Activated CD8-positive, alpha-beta memory T cell treated with anti-CD3 and anti-CD28 coated beads, Interleukin-2, amount 50 U/mL, for 4 hours (primary cell): ENCODE measurements around the gene ADAM23.

Experiments used
- DNase-seq: peaks from one replicate; pipeline ENCODE4 v3.0.0-alpha.2; 2020

The ADAM23 gene

GRCh38 chr2:206445948-206446347 lies 2.6 kb downstream of the ADAM23 start:
- no peak for DNase-seq

DNA sequence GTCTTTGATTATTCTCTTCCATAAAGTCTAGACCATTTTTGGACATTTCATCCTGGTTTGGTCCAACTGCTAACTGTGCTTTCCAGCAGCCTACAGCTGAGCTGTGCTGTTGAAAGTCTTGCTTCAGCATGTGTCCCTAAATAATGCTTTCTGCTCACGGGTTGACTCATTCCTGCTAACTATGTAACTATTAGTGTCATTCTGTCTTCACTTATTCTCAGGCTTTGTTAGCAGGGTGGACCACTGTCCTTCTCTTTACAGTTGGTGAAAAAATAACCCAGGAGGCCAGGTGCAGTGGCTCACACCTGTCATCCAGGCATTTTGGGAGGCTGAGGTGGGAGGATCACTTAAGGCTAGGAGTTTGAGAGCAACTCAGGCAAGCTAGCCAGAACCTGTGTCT lies 8.9 kb downstream of the ADAM23 start:
- no peak for DNase-seq

- DNase-seq = no peak
Measured at GRCh38 chr2:206452750-206453149, 9.4 kb downstream of the ADAM23 start.

- no peak for DNase-seq
Measured at GRCh38 chr2:206456078-206456754, 12.9 kb downstream of the ADAM23 start.

- DNase-seq = no peak
Measured at GRCh38 chr2:206457188-206457634, 13.9 kb downstream of the ADAM23 start.

- no peak for DNase-seq
Measured at GRCh38 chr2:206462240-206462854, 19.0 kb downstream of the ADAM23 start.

DNA sequence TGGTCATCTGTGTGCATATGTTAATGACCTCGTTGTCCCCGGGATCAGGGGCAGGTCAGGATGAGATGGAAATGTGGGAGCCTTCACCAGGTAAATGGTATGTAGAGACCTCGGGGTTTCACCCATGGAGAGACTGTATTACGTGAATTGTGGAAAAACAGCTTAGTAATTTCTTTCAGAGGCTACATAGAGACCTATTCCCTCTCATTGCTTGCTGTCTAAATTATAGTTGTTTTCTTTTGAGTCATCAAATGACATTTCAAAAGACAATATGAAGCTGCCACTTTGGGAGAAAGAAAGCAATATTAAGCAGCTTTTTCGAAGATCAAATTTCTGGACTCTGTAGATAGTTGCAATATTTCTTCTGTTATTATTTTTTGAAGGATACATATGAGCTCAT lies 20.4 kb downstream of the ADAM23 start:
- no peak for DNase-seq

DNA sequence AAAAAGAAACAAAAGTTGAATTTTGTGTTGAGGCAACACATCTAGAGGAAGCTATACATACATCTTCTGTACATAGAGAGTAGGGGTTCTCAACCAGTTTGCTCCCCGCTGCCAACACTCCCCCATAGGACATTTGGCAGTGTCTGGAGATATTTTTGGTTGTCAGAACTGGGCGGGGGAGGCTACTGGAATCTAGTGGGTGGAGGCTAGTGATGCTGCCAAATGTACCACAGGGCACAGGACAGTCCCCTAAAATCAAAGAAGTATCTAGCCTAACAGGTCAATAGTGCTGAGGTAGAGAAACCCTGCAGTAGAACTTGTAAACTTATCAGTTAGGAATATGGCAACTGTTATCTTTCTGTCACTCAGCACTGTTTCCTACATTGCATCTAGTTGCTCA lies 21.3 kb downstream of the ADAM23 start:
- no peak for DNase-seq

- no peak for DNase-seq
Measured at GRCh38 chr2:206471524-206472062, 28.3 kb downstream of the ADAM23 start.

- DNase-seq = no peak
Measured at GRCh38 chr2:206472094-206472493, 28.8 kb downstream of the ADAM23 start.

DNA sequence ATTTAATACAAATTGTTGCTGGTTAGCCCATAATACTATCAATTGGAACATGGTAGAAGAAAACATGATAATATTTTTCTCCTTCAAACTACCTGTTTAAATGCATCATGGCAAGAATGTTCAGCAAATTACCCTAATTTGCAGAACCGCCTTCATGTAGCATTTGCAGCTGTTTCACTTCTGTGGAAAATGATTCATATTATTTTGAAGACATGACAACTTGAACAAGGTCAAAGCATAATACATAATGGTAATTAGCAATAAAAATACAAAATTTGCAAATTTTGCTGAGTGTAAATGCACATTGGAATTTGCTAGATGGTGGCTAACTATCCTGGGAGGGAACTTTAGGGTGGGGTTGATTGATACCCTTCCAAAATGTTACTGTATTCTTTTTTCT lies 30.8 kb downstream of the ADAM23 start:
- DNase-seq = no peak

DNA sequence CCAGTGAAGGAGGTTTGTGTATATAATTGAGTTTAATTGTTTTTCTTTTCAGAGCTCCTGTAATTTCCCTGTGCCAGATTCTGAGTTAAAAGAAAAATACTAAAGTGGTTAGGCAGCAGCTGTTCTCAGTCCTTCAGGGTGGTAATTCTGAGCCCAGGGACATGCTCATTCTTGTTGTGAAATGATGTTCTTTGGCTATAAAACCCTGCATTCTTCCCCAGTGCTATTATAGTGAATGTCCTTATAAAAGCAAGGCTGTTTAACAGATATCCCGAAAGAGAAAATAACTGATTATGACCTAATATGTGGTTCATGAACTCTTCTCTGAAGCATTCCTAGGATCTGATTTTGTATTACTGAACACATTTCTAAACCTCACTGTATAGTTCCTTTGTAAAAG lies 34.0 kb downstream of the ADAM23 start:
- DNase-seq = no peak

GRCh38 chr2:206478340-206478739 lies 35.0 kb downstream of the ADAM23 start:
- DNase-seq = no peak

- no peak for DNase-seq
Measured at GRCh38 chr2:206480161-206480560, 36.8 kb downstream of the ADAM23 start.

DNA sequence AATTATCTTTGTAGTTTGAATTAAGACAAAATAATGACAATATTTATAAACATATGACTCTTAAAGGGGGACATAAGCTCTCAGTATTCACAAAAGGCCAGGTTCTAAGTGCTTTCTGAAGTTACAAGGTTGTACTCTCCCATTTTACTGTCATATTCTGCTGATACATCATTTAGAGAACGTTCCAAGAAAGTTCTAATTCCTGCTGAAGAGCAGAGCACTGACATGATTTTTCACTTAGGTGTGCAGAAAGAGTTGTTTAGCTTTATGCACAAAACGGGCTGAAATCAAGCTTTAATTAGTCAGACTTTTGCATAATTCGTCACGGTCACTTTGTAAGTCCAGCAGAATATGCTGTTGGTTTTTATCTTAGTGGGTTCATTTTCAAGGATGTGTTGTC lies 37.3 kb downstream of the ADAM23 start:
- no peak for DNase-seq

GRCh38 chr2:206481056-206481455 lies 37.7 kb downstream of the ADAM23 start:
- DNase-seq = no peak

DNA sequence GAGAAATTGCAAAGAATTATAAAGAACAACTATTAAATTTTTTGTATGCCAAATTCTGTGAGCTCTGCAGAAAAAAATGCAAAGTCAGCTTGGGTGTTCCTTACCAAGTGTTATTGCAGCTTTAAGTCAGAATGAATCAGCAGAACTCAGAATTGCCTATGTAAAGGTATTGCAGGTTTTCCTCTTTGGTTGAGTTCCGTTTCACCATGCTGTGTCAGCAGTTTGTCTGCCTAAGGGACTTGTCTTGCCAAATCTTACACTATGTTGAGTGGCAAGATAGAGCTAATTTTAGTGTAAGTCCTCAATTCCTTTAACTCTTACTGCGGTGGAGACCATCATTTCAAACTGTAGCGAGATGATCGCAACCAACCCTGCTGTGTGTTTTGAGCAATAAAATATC lies 38.8 kb downstream of the ADAM23 start:
- no peak for DNase-seq

DNA sequence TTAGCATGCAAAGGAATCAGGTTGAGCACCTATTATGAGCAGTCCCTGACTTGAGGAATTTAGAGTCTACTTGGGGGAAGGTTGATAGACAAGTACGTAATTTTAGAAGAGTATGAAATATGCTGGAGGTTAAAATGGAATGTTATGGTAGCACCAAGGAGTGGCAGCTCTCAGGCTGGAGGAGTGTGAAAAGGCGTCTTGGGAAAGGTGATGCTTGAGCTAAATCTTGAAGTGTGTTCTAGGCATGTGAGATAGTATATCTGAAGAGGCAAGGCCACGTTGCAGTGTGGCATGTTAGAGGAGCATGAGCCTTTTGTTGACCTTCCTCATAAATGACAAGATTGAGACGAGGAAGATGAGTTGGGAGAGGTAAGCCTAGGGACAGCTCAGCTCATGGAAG lies 39.3 kb downstream of the ADAM23 start:
- DNase-seq = no peak

- no peak for DNase-seq
Measured at GRCh38 chr2:206488053-206488452, 44.7 kb downstream of the ADAM23 start.

DNA sequence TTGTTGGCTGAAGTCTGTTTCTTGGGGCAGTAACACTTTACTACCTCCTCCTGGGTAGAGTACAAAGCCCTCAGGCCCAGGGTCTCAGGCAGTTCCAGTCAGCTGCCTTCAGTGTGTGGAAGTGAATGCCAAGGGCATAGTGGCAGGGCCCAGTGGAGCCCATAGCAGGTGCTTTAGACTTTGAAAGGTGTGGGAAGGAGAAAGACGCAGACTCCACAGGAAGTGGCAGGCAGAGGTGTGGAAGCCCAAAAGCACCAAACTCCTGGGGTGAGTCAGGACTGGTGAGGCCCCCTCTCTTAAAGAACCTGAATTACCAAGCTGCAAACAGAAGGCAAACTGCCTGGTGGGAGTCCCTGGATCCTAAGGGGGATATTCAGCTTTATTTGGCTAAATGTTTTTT lies 45.3 kb downstream of the ADAM23 start:
- no peak for DNase-seq

- no peak for DNase-seq
Measured at GRCh38 chr2:206494061-206494460, 50.7 kb downstream of the ADAM23 start.

DNA sequence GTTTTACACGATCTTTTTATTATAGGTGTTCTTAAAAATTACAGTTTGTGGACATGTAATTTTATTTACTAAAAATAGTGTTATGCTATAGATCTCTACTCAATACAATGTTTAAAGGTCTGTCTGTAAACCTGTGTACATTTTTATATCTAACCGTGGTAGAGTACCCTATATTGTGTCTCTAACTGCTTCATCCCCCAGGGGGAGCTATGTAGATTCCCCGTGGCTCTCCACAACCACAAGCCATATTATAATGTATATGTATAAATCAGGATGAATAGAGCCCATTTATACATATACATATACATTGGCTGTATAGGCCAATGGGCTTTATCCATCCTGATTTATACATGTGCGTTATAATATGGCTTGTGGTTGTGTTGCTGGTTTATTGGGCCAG lies 59.4 kb downstream of the ADAM23 start:
- DNase-seq = no peak

DNA sequence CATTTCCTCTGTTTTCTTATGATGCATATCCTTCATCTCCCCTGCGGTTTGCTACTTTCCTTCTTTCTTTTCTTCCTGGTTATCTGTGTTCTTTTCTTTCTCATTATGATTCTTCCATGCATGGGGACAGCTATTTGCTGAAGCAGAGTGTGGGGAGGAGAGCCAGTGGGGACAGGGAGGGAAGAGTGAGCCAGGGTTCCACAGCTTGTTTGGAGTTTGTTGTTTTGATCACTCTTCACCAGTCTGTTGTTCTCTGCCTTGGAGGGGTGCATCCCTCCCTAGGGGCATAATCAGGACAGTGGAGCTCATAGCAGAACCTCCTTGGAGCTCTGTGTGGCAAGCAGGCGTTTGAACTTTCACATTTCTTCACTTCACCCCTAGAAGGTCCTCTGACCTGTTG lies 68.0 kb downstream of the ADAM23 start:
- no peak for DNase-seq

DNA sequence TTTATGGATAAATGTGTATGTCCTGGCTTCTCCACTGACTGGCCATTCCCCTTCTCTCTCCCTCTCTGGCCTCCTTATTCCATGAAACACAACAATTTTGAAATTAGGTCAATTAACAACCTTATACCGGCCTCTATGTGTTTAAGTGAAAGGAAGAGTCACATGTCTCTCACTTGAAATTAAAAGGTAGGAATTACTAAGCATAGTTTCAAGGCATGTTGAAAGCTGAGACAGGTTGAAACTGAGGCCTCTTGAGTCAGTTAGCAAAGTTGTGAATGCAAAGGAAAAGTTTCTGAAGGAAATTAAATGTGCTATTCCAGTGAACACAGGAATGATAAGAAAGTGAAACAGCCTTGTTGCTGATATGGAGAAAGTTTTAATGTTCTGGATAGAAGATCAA lies 69.7 kb downstream of the ADAM23 start:
- DNase-seq = no peak

GRCh38 chr2:206515580-206515979 lies 72.2 kb downstream of the ADAM23 start:
- no peak for DNase-seq
